NCI-H1092 (cell line): ENCODE results near the gene OR2B2.

ENCODE experiments used
- DNase-seq: peaks from one replicate; lab custom pipeline; 2025; lab: John Stamatoyannopoulos, UW

OR2B2 gene

DNA sequence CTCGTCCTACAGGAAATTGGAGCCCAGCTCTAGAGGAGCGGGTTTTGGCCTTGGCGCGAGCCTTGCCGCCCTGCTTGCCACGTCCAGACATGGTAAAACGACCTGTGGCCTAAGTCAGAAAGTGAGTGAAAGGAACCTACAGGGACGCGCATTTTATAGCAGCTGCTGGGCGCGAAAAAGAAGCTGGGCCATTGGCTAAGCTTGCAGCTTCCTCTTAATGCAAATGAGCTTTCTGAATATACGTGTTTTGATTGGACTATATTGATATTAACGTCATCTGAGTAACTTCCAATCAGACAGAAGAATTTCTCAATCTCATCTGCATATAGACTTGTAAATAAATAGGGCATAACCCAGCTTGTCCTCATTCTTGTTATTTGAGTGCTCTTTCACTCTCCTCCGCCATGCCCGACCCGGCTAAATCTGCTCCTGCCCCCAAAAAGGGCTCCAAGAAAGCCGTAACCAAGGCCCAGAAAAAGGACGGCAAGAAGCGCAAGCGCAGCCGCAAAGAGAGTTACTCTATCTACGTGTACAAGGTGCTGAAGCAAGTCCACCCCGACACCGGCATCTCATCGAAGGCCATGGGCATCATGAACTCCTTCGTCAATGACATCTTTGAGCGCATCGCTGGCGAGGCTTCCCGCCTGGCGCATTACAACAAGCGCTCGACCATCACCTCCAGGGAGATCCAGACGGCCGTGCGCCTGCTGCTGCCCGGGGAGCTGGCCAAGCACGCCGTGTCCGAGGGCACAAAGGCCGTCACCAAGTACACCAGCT, 18.9 kb downstream of the OR2B2 start:
- DNase-seq: peak; percentile 92

DNA sequence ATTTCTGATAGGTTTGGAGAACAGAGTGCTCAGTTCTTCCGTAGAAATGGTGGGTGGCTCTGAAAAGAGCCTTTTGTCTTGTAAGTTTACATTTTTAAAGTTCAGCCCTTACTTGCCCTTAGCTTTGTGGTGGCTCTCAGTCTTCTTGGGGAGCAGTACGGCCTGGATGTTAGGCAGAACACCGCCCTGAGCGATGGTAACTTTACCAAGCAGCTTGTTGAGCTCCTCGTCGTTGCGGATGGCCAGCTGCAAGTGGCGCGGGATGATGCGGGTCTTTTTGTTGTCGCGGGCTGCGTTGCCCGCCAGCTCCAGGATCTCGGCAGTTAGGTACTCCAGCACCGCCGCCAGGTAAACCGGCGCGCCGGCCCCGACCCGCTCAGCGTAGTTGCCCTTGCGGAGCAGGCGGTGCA, 19.5 kb downstream of the OR2B2 start:
- DNase-seq: no peak

DNA sequence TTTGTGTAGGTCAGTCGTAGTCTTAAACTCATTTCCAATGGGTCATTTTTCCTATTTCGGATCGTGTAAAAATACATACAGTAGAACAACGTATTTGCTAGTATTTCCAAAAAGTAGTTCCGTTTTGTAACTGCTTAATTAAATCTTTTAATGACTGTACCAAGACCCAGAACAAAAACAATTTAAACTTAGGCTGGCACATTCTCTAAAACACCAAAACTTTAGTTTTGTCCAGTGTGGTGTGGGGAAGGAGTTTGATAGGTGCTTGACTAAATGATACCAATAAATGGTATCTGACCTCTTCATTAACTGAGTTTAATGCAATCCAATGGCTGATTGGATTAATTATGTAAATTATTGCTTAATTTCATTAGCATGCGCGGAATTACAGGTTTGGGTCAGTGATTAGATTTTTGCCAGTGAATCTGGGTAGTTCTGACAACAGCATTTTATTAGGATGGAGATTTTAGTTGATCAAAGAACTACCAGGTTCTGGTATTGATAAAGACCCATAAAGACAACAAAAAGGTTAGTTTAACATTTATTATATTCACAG, 20.8 kb downstream of the OR2B2 start:
- DNase-seq: no peak

DNA sequence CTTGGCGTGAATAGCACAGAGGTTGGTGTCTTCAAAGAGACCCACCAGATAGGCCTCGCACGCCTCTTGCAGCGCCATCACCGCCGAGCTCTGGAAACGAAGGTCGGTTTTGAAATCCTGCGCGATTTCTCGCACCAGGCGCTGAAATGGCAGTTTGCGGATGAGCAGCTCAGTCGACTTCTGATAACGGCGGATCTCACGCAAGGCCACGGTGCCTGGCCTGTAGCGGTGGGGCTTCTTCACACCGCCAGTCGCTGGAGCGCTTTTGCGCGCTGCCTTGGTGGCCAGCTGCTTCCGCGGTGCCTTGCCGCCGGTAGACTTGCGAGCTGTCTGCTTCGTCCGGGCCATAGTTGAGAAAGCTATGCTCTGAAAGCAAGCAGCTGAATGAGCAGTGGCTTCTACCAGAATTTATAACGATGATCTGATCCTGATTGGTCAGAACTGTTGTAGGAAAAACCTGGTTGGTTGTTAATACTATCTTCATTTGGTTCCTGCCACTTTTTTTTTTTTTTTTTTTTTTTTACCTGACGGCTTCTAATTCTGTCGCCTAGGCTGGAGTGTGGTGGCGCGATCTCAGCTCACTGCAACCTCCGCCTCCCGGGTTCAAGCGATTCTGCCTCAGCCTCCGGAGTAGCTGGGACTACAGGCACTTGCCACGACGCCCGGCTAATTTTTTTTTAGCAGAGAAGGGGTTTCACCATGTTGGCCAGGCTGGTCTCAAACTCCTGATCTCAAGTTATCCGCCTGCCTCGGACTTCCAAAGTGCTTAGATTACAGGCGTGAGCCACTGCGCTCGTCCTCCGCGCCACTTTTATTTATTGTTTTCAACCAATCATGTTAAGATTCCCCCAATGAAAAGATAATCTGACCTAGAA, 21.5 kb downstream of the OR2B2 start:
- DNase-seq: no peak

DNA sequence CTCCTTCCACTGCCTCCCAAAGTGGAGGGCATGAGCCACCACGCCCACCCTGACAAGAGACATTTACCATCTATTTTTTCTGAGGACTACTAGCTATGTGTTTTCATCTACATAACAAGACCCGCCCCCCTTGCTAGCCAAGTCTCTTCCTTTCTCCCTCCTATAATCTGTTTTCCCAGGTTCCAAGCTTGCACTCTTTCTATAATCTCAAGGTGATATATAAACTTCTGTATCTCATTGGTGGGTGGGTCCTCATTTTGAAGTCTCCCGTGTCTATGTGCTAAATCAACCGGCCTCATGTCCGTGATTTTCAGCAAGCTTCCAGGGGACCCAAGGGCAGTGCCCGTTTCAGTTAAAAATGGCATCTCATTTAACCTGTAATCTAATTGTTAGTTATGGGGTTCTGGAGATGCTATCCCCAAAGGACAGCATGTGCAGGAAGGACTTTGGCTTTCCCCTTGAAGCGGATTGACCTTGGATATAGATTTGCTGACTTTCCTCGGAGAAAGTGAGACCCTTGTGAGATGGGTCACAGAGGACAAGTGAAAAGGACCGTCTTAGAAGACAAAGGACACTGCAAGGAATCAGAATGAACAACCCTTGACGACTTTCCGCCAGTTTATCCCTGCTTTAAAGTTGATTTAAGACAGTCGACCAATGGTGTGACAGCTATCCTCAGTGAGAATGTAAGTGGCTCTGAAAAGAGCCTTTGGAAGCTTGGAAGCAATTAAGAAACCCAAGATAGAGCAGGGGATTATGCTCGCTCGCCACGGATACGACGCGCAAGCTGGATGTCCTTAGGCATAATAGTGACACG, 22.4 kb downstream of the OR2B2 start:
- no peak for DNase-seq

DNA sequence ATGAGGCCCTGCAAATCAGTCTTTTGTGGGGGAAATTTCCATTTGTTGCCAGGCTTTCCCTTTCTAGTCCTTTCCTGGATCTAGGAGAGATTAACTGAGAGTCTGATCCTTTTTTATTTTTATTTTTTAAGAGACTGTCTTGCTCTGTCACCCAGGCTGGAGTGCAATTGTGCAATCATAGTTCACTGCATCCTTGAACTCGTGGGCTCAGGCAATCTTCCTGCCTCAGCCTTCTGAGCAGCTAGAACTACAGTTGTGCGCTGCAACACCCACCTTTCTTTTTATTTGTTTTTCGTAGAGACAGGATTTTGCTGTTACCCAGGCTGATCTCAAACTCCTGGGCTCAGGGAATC, 22.9 kb downstream of the OR2B2 start:
- no peak for DNase-seq

DNA sequence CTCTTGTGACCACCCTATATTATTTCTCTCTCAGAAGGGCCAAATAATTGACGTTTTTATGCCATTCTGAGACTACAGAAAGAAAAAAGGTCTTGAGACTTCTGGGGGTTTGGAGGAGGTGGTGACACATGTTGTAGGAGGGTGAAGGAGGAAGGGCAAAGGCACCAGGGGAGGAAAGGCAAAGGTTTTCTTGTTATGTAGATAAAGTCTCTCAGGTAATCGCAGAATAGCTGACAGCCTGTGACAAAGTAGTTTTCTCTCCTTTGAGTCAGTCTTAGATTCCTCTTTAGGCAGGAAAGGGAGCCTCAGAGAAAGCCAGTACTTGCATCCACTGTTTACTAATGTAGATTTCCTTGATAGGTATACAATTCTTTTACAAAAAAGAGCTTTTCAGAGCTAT, 23.6 kb downstream of the OR2B2 start:
- no peak for DNase-seq

DNA sequence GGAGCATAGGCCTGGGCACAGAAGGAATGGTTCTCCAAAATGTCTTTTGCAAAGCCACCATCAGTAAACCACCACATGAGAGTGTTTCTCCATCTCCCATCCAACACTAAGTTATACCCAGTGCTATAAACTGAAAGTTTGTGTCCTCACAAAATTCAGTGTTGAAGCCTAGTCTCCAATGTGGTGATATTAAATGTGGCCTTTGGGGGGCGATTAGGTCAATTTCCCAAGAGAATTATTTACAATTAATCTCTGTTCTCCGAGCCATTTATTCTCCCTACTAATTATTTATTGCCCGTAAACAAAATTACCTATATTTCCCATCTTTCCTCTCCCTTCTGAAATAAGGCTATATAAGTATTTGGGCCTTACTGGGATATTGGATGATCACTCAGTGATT, 26.1 kb downstream of the OR2B2 start:
- DNase-seq: no peak

DNA sequence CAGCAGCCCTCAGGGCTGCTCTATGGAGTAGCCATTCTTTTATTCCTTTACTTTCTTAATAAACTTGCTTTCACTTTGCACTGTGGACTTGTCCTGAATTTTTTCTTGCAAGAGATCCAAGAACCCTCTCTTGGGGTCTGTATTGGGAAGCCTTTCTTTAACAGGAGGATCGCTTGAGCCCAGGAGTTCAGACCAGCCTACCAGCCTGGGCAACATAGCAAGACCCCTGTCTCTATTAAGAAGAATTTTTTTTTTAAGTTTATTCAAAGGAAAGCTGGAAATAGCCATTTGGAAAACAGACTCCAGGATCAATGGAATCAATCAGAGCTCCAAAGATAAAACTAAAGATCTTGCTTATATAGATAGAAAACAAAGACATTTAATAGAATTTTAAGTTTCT, 29.1 kb downstream of the OR2B2 start:
- no peak for DNase-seq

DNA sequence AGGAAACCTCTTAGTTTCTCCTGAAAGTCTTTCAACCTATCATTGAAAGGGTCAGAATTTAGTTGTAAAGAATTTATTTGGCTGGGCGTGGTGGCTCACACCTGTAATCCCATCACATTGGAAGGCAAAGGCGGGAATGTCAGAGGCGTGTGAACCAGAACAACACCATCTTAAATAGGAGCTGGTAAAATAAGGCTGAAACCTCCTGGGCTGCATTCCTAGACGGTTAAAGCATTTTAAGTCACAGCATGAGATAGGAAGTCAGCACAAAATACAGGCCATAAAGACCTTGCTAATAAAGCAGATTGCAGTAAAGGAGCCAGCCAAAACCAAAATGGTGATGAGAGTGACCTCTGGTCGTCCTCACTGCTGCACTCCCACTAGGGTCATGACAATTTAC, 29.6 kb downstream of the OR2B2 start:
- DNase-seq: no peak

DNA sequence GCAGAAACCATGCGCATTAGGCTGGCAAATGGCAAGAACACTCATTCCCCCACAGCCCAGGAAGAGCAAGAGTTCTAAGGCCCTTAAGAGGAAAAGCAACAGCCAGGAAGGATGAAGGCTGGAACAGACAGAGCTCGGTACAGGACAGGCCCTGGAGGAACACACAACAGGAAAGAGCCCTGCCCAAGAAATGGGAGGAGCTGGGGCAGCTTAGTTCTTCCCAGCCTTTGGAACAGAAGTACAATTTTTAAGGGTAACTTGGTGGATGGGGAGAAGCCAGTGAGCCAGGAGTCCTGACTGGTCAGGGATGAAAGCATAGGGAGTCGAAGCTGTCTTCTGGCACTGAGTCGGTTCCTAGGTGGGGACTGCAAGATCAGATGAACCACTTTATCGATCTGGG, 32.4 kb downstream of the OR2B2 start:
- no peak for DNase-seq

DNA sequence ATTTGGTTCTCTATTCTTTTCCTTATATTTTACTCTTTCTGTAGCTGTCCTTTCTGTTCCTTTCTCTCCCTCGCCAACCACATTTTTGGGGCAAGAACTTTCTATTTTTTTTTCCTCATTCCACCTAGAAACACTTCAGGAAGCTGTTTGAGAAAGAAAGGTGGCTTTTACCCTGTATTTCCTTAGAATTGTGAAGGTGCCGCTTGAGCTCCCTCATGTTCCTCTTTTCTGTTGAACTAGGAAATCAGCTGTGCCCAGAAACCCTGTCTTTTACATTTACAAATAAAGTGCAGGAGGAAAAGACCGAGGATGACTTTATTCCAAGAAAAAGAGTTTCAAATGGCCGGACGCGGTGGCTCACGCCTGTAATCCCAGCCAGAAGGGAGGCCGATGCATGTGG, 38.2 kb downstream of the OR2B2 start:
- no peak for DNase-seq

DNA sequence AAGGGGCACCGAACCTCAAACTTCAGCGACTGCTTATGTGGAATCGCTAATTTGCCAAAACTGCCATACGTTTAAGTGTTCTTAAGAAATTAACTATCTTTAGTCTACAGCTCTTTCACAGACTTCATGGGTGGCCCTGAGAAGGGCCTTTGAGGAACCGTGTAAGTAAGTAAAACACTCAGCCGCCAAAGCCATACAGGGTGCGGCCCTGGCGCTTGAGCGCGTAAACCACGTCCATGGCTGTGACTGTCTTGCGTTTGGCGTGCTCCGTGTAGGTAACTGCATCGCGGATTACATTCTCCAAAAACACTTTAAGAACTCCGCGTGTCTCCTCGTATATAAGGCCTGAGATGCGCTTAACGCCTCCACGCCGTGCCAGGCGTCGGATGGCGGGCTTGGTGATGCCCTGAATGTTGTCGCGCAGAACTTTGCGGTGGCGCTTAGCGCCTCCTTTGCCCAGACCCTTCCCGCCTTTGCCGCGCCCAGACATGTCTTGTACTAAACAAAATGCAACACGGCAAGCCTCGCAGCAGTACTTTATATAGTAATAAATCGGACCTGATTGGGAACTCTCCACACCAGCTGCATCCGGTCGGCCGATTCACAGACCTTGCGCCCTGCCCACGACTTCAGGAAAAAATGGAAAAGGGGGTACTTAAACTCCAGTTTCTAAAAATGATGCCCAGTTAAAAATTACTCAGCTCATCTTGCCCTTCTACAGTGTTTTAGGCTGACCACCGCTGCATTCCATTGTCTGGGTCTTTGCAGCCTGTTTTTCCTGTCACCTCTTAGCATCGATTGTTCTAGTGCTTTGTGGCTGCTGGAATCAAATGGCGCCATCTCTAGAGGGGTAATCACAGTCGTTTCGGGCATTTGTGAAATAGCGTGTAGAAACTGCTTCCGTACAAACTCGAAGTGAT, 38.9 kb downstream of the OR2B2 start:
- DNase-seq: peak; percentile 10

DNA sequence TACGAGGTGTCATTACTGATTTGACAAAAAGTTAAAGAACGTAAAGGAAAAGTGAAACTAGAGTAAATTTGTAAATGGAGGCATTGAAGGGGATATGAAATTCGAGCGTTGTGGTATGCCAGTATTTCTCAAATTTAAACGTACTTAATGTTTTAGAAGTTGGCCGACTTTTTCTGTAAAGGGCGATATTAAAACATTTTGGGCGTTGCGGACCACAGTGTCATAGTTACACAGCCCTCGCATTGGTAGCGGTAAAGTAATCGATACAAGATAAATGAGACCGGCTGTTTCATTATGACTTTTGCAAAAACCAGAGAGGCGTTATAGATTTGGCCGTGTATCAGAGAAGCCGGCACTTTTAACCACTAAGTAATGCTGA, 39.6 kb downstream of the OR2B2 start:
- no peak for DNase-seq

DNA sequence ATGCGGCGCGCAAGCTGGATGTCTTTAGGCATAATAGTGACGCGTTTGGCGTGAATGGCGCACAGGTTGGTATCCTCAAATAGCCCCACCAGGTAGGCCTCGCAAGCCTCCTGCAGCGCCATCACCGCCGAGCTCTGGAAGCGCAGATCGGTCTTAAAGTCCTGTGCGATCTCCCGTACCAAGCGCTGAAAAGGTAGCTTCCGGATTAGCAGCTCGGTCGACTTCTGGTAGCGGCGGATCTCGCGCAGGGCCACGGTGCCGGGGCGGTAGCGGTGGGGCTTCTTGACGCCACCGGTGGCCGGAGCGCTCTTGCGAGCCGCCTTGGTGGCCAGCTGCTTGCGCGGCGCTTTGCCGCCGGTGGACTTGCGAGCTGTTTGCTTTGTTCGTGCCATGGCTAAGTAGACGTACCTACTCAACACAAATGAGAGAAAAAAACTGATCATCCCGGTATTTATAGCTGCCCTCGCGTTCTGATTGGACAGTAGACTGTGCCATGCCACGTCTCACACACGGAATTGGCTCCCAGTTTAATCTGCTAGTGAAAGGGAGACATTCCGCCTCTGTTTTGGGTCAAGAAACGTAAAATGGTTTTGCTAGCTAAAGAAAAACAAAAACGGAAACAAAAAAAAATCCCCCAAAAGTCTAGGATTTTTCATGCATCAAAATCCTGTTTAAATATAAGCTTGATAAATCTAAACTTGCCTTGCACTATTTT, 40.1 kb downstream of the OR2B2 start:
- DNase-seq: peak; percentile 84

DNA sequence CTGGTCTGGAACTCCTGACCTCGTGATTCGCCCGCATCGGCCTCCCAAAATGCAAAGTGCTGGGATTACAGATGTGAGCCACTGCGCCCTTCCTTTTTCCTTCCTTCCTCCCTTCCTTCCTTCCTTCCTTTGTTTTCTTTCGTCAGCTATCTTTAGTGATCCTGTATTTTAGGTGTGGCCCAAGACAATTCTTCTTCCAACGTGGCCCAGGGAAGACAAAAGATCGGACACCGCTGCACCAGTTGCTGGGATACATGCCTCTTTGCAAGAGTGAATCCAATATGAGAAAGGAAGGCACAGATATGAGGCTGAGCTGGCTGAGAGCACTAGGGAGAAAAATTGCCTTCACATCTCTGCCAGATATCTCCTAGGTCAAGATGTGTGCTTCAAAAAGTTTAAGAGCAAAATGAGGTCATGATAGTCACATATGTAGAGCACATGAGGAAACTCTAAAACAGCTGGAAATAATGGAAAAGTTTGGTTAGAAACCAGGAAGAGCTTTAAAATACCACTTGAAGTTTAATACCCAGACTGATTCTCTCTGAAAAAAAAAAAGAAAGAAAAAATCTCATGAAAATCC, 41.8 kb downstream of the OR2B2 start:
- no peak for DNase-seq

DNA sequence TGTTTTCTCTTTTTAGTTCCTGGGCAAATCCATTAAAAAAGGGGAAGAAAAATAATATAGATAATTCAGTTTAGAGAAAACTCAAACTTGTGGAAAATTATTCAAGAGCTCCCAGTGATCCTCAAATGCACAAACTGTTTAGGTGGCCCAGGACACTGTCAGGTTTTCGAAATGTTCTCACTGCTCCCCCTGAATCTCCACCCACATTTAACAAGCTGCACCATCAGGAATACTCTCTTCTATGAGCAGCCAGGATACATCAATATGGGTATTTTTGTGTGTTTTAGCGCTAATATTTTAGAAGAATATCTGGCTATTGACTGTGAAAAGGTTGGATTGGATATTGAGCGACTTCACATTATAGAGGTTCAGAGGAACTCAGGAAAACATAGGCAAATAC, 43.9 kb downstream of the OR2B2 start:
- DNase-seq: no peak

DNA sequence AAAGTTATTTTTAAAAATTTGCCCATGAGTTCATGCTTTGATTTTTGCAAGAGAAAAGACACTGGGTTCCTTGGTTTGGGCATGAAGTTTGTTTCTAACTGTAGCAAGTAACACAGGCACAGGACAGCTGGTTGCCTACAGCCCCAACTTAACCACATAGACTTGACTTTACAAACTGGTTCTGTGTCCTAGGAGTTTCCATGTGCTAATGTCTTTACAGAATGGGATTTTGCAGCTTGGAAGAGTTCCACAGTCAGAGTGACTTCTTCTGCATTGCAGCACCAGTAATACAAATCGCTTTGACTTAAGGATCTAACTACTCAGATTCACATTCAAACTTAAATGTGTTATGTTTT, 44.3 kb downstream of the OR2B2 start:
- no peak for DNase-seq

DNA sequence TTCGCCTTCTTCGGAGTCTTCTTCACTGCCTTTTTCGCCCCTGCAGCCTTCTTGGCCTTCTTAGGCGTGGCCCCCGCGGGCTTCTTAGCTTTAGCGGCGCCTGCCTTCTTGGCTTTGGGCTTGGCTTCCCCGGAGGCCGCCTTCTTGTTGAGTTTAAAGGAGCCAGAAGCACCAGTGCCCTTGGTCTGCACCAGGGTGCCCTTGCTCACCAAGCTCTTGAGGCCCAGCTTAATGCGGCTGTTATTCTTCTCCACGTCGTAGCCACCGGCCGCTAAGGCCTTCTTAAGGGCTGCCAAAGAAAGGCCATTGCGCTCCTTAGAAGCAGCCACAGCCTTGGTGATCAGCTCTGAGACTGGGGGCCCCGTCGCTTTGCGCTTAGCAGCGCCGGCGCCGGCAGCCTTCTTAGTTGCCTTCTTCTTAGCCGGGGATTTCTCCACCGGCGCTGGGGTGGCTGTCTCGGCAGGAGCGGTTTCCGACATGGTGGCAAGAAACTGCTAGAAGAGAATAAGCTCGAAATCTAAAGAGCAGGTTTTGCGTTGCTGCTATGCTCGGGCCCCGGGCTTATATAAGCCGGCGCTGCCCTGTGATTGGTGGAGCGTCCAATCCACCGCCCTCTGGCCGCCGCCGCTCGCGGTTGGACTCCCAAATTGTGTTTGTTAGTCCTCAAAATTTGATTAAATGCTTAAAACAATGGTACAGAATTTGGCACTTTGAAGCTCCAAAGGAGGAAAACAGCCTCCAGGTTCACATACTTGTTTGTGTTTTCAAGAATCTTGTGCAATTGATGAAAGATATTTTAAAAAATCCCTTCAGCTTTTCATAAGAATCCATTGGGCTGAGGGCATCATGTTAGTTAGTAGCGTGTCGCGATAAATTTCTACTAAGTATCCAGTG, 44.9 kb downstream of the OR2B2 start:
- peak; percentile 55 for DNase-seq
